ENCODE measurements around the gene SORCS3. TPM values are rescaled to one million over a fixed set of nuclear protein-coding genes. Genes with fewer than 3 reads are reported as not detected.

Gene SORCS3
- total and polyA plus RNA-seq, 10 of the 15 experiments (the other 5 are each of a cell fraction or from before 2014, with no cell fraction given): 0.01 to 0.04 (median 0.02) TPM; not detected in 7

DNA sequence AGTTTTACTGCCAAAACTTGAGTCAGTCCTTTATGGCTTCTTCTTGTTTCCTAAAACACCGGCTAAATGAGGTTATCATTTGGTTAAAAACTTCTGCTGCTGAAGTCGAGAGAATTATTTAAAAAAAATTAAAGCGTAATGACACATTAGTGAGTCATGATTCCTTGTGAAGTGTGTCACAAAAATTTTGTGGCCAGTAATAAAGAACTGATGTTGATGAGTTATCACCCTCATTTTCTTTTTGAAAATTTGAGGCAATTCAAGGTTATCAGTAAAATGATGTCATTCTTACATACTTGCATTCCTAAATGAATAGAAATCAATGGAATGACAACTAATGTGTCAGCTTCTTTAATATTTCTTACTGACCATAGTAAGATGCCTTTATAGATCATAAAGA, 427.4 kb downstream of the SORCS3 start (continued):
- TF ChIP-seq, protein P1, sequence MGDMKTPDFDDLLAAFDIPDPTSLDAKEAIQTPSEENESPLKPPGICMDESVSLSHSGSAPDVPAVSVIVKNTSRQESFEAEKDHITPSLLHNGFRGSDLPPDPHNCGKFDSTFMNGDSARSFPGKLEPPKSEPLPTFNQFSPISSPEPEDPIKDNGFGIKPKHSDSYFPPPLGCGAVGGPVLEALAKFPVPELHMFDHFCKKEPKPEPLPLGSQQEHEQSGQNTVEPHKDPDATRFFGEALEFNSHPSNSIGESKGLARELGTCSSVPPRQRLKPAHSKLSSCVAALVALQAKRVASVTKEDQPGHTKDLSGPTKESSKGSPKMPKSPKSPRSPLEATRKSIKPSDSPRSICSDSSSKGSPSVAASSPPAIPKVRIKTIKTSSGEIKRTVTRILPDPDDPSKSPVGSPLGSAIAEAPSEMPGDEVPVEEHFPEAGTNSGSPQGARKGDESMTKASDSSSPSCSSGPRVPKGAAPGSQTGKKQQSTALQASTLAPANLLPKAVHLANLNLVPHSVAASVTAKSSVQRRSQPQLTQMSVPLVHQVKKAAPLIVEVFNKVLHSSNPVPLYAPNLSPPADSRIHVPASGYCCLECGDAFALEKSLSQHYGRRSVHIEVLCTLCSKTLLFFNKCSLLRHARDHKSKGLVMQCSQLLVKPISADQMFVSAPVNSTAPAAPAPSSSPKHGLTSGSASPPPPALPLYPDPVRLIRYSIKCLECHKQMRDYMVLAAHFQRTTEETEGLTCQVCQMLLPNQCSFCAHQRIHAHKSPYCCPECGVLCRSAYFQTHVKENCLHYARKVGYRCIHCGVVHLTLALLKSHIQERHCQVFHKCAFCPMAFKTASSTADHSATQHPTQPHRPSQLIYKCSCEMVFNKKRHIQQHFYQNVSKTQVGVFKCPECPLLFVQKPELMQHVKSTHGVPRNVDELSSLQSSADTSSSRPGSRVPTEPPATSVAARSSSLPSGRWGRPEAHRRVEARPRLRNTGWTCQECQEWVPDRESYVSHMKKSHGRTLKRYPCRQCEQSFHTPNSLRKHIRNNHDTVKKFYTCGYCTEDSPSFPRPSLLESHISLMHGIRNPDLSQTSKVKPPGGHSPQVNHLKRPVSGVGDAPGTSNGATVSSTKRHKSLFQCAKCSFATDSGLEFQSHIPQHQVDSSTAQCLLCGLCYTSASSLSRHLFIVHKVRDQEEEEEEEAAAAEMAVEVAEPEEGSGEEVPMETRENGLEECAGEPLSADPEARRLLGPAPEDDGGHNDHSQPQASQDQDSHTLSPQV (IDR thresholded peaks at IDR 0.05): no peak
- TF ChIP-seq NBN (IDR thresholded peaks at IDR 0.05) (no peak), SPI1 (IDR thresholded peaks at IDR 0.05; ENCODE audit: borderline replicate concordance, insufficient read depth, low read depth, low read length) (no peak), TCF3 (IDR thresholded peaks at IDR 0.05; ENCODE audit: borderline replicate concordance, insufficient read depth, low read depth, low read length) (no peak), SIN3A (IDR thresholded peaks at IDR 0.05; ENCODE audit: low read depth, low read length) (no peak)

DNA sequence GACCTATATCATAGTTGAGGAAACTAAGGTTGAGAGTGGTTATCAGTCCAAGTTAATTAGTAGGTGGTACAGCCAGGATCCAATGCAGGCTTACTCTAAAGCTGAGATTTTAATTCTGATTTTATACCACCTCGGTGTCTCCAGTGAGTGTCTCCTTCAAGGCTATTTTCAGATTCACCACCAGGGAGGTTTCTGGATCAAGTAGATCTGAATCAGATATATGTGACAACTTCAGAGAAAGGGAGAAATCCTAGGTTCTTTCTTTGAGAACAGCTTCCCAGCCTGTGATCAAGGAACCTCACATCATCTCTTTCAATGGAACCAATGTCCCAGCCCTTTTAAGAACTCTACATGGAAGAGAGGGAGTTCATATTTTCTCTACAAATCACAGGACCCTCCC, 429.2 kb downstream of the SORCS3 start:
- no TSS peak for BruUV-seq (replicated peaks)
- H3K79me2 ChIP-seq (ENCODE audit: control insufficient read depth, insufficient read depth, low read length): no peaks in the 10 kb centered on the region
- intact Hi-C loops (cut with micrococcal nuclease; ENCODE audit: unreplicated experiment): no loop called here
- no peaks in the 10 kb centered on the region for H4K20me1 ChIP-seq (ENCODE audit: control insufficient read depth, insufficient read depth)
- DNase-seq (ENCODE audit: low read depth, low spot score): no peak
- no peak overlapping the region for H2AFZ ChIP-seq (ENCODE audit: control insufficient read depth, low read depth, low read length)
- no peak overlapping the region for H3K9ac ChIP-seq (ENCODE audit: control insufficient read depth, insufficient read depth, low read length)
- FAIRE-seq: no peak
- no peak overlapping the region for H3K4me2 ChIP-seq (ENCODE audit: control insufficient read depth, insufficient read depth)
- POLR2A ChIA-PET: no interaction called here
- 0% methylated on average over 1 of the region's 1 CpG for WGBS (ENCODE audit: insufficient coverage, insufficient replicate concordance, low lambda C conversion rate, missing lambda C conversion rate)
- no peak for ATAC-seq
- CTCF ChIA-PET: no interaction called here
- no peaks in the 10 kb centered on the region for H3K36me3 ChIP-seq (ENCODE audit: control insufficient read depth in 2 of 2, insufficient read depth in 2 of 2, low read length in 1 of 2)
- TF ChIP-seq, protein P2, sequence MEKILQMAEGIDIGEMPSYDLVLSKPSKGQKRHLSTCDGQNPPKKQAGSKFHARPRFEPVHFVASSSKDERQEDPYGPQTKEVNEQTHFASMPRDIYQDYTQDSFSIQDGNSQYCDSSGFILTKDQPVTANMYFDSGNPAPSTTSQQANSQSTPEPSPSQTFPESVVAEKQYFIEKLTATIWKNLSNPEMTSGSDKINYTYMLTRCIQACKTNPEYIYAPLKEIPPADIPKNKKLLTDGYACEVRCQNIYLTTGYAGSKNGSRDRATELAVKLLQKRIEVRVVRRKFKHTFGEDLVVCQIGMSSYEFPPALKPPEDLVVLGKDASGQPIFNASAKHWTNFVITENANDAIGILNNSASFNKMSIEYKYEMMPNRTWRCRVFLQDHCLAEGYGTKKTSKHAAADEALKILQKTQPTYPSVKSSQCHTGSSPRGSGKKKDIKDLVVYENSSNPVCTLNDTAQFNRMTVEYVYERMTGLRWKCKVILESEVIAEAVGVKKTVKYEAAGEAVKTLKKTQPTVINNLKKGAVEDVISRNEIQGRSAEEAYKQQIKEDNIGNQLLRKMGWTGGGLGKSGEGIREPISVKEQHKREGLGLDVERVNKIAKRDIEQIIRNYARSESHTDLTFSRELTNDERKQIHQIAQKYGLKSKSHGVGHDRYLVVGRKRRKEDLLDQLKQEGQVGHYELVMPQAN (conservative IDR thresholded peaks at IDR 0.05): no peak
- TF ChIP-seq ZBED1 (IDR thresholded peaks at IDR 0.05; ENCODE audit: borderline replicate concordance): no peak
- no peaks in the 10 kb centered on the region for H3K9me3 ChIP-seq (replicated peaks; ENCODE audit: control insufficient read depth, insufficient read depth, low read length)
- H3K27me3 ChIP-seq (replicated peaks in 1 of 2; ENCODE audit: control insufficient read depth in 2 of 2, insufficient read depth in 2 of 2, low read length in 1 of 2): no peaks in the 10 kb centered on the region
- H3K4me1 ChIP-seq (ENCODE audit: control insufficient read depth, insufficient read depth, low read length): no peaks in the 10 kb centered on the region
- RAD21 ChIA-PET (ENCODE audit: unreplicated experiment): no interaction called here
- H3K27ac ChIP-seq (ENCODE audit: control insufficient read depth, insufficient read depth): no peak overlapping the region
- SMC1A ChIA-PET (ENCODE audit: uncharacterized antibody, unreplicated experiment): no interaction called here
- no peak overlapping the region for H3K4me3 ChIP-seq
- in situ Hi-C loops (cut with MboI): no loop called here

Data from GM12878 (cell line).